Endothelial cell of umbilical vein (primary cell): ENCODE results near the gene C19orf85. TPM values are rescaled to one million over a fixed set of nuclear protein-coding genes. Genes with fewer than 3 reads are reported as not detected.

Experiments used
- BruUV-seq: library from RNA; stranded (reverse); fragments of 400-500 nt; replicated peaks from 2 replicates; lab custom pipeline; 2021; lab: Mats Ljungman, UMichigan
- CTCF ChIA-PET: fragments of 300-600, 350-600 bp; sonication (Branson Sonifier 250); formaldehyde crosslinking; loops from one replicate; lab custom pipeline; 2021; ENCODE audit warnings: antibody characterized with exemption, inconsistent platforms; lab: Charles Lee
- POLR2A ChIA-PET: fragments of 300-600, 350-600 bp; sonication (Branson Sonifier 250); formaldehyde crosslinking; loops from one replicate; lab custom pipeline; 2021; ENCODE audit warnings: antibody characterized with exemption, inconsistent platforms; lab: Charles Lee
- DNase-seq: peaks from one replicate; pipeline ENCODE4 v3.0.0-alpha.2; 2011; ENCODE audit warnings: low read depth, low spot score
- FAIRE-seq: peaks from 2 replicates; lab custom pipeline; 2011; peaks lifted over from hg19 to GRCh38; lab: Jason Lieb, UNC
- H2AFZ ChIP-seq: 2 replicates; pipeline ENCODE4 v1.6.0; 2012; ENCODE audit warnings: low read depth, low read length, control low read depth, inconsistent platforms
- H3K27ac ChIP-seq: 2 replicates; pipeline ENCODE4 v1.5.1; 2011; ENCODE audit warnings: low read depth, mild to moderate bottlenecking, control low read depth, low read length, moderate library complexity; ENCODE audit not compliant: insufficient read depth
- H3K27me3 ChIP-seq, 2 experiments: 2 replicates each; pipeline versions ENCODE4 v1.6.0 to v1.6.1; 2011; ENCODE audit warnings: low read length in 2 of 2, mixed read lengths in 1 of 2; ENCODE audit not compliant: control insufficient read depth in 2 of 2, insufficient read depth in 2 of 2
- H3K36me3 ChIP-seq, 2 experiments: 2 replicates in 1 of 2; 3 replicates in 1 of 2; pipeline ENCODE4 v1.5.1; 2011; ENCODE audit warnings: low read length in 2 of 2, mild to moderate bottlenecking in 1 of 2, moderate library complexity in 1 of 2; ENCODE audit not compliant: control insufficient read depth in 2 of 2, insufficient read depth in 2 of 2; ENCODE audit errors: extremely low read depth in 1 of 2
- H3K4me1 ChIP-seq: 3 replicates; pipeline ENCODE4 v1.5.1; 2011; ENCODE audit warnings: mild to moderate bottlenecking, low read length; ENCODE audit not compliant: control insufficient read depth, insufficient read depth; ENCODE audit errors: extremely low read depth
- H3K4me2 ChIP-seq: 2 replicates; pipeline ENCODE4 v1.6.1; 2011; ENCODE audit warnings: low read length, control low read depth, mixed read lengths; ENCODE audit not compliant: insufficient read depth
- H3K4me3 ChIP-seq, 3 experiments: fragments of 200-600 bp in 1 of 3; sonication (generic), shearing (Covaris generic) in 1 of 3; replicated peaks in 1 of 3; 2 replicates each; pipeline ENCODE4 v1.5.1; 2011 to 2016; ENCODE audit warnings: control low read depth in 3 of 3, low read length in 3 of 3, mild to moderate bottlenecking in 2 of 3, inconsistent platforms in 1 of 3, low read depth in 1 of 3, moderate library complexity in 1 of 3; ENCODE audit not compliant: insufficient read depth in 1 of 3
- H3K79me2 ChIP-seq: 2 replicates; pipeline ENCODE4 v1.6.0; 2012; ENCODE audit warnings: low read length, inconsistent platforms; ENCODE audit not compliant: control insufficient read depth, insufficient read depth
- H3K9ac ChIP-seq: replicated peaks from 2 replicates; pipeline ENCODE3; 2011; ENCODE audit warnings: low read length, control low read depth; ENCODE audit not compliant: insufficient read depth; ENCODE audit errors: extremely low read depth
- H3K9me1 ChIP-seq: replicated peaks from 3 replicates; pipeline ENCODE4 v1.6.0; 2011; ENCODE audit warnings: mild to moderate bottlenecking, low read length; ENCODE audit not compliant: control insufficient read depth, insufficient read depth; ENCODE audit errors: extremely low read depth
- H3K9me3 ChIP-seq: replicated peaks from 2 replicates; pipeline ENCODE4 v1.5.1; 2012; ENCODE audit warnings: low read length, inconsistent platforms; ENCODE audit not compliant: control insufficient read depth, insufficient read depth
- H4K20me1 ChIP-seq: replicated peaks from 2 replicates; pipeline ENCODE3; 2011; ENCODE audit warnings: mild to moderate bottlenecking, low read length; ENCODE audit not compliant: control insufficient read depth, insufficient read depth; ENCODE audit errors: extremely low read depth
- EZH2 ChIP-seq: IDR thresholded peaks from 2 replicates; pipeline ENCODE4 v1.6.1; 2012; ENCODE audit warnings: borderline replicate concordance, low read depth, mild to moderate bottlenecking, moderate library complexity, low read length, inconsistent platforms; ENCODE audit not compliant: severe bottlenecking
- FOS ChIP-seq: IDR thresholded peaks from 2 replicates; pipeline ENCODE4 v1.6.1; 2011; ENCODE audit warnings: mild to moderate bottlenecking, low read length, moderate library complexity, borderline replicate concordance; ENCODE audit not compliant: insufficient read depth
- GATA2 ChIP-seq: IDR thresholded peaks from 2 replicates; pipeline ENCODE4 v1.7.0; 2011; ENCODE audit warnings: low read depth, mild to moderate bottlenecking, moderate library complexity, mixed read lengths, low read length; ENCODE audit not compliant: insufficient read length, insufficient read depth
- JUN ChIP-seq: IDR thresholded peaks from 2 replicates; pipeline ENCODE4 v1.6.1; 2011; ENCODE audit warnings: borderline replicate concordance, low read depth; ENCODE audit not compliant: insufficient read length, insufficient read depth
- MYC ChIP-seq: IDR thresholded peaks from one replicate; pipeline ENCODE4 v1.6.1; 2011; ENCODE audit warnings: mild to moderate bottlenecking, low read depth, low read length
- POLR2A ChIP-seq: IDR thresholded peaks from 2 replicates; pipeline ENCODE4 v1.6.1; 2012; ENCODE audit warnings: low read depth, mild to moderate bottlenecking, control low read depth, low read length
- POLR2AphosphoS5 ChIP-seq: IDR thresholded peaks from 2 replicates; pipeline ENCODE4 v1.6.1; 2012; ENCODE audit warnings: low read depth, mild to moderate bottlenecking, control low read depth, low read length, moderate library complexity; ENCODE audit not compliant: insufficient read depth
- dilution Hi-C: fragments of 300-500 bp; cut with MboI; formaldehyde crosslinking; loops from one replicate; pipeline ENCODE4 v1.15.0; 2019; ENCODE audit warnings: low sequenced_read_pairs; ENCODE audit not compliant: extremely low pct_ligation_motif_present
- intact Hi-C: fragments of 100-400 bp; cut with micrococcal nuclease; formaldehyde crosslinking; loops from one replicate; pipeline ENCODE4 v1.10.0; 2022
- polyA plus RNA-seq, 4 experiments: library from polyadenylated mRNA; depleted of rRNA in 3 of 4; stranded (reverse) in 3 of 4; unstranded in 1 of 4; fragments of >200 nt; gene quantifications; 2 replicates each; pipeline versions ENCODE4 v1.2.1 to v1.2.3, GENCODE V29; 2011 to 2012; ENCODE audit warnings: missing spikeins in 1 of 4
- total RNA-seq: library from RNA; stranded (reverse); gene quantifications from 2 replicates; pipeline ENCODE4 v1.2.3, GENCODE V29; 2021
- TF ChIP-seq, protein P1 (sequence below), 2 donors: IDR thresholded peaks; 1 replicate in 1 of 2; 2 replicates in 1 of 2; pipeline ENCODE4 v1.5.1; 2011; ENCODE audit warnings: low read length in 2 of 2, mild to moderate bottlenecking in 2 of 2, moderate library complexity in 2 of 2, control low read depth in 1 of 2, inconsistent platforms in 1 of 2, low read depth in 1 of 2; ENCODE audit not compliant: insufficient read depth in 1 of 2; ENCODE audit errors: extremely low read depth in 1 of 2
- TF ChIP-seq, protein P2 (sequence below): IDR thresholded peaks from 2 replicates; pipeline ENCODE4 v1.6.1; 2011; ENCODE audit not compliant: insufficient read depth, insufficient read length

C19orf85 gene
- total and polyA plus RNA-seq, 2 donors (not counting 3 experiments of a cell fraction or from before 2014, with no cell fraction given), result not detected

DNA sequence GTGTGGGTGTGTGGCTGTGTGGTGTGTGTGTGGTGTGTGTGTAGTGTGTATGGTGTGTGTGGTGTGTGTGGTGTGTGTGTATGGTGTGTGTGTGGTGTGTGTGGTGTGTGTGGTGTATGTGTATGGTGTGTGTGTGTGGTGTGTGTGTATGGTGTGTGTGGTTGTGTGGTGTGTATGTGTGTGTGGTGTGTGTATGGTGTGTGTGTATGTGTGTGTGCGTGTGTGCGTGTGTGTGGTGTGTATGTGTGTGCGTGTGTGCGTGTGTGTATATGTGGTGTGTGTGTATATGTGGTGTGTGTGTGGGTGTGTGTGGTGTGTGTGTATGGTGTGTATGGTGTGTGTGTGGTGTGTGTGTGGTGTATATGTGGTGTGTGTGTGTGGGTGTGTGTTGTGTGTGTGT lies 29.5 kb downstream of the C19orf85 start:
- H3K79me2 ChIP-seq, result no peaks in the 10 kb centered on the region
- TF ChIP-seq POLR2A (no peak), POLR2AphosphoS5 (no peak), JUN (no peak), FOS (no peak), MYC (no peak), GATA2 (no peak), EZH2 (no peak)
- TF ChIP-seq, protein P1, sequence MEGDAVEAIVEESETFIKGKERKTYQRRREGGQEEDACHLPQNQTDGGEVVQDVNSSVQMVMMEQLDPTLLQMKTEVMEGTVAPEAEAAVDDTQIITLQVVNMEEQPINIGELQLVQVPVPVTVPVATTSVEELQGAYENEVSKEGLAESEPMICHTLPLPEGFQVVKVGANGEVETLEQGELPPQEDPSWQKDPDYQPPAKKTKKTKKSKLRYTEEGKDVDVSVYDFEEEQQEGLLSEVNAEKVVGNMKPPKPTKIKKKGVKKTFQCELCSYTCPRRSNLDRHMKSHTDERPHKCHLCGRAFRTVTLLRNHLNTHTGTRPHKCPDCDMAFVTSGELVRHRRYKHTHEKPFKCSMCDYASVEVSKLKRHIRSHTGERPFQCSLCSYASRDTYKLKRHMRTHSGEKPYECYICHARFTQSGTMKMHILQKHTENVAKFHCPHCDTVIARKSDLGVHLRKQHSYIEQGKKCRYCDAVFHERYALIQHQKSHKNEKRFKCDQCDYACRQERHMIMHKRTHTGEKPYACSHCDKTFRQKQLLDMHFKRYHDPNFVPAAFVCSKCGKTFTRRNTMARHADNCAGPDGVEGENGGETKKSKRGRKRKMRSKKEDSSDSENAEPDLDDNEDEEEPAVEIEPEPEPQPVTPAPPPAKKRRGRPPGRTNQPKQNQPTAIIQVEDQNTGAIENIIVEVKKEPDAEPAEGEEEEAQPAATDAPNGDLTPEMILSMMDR (IDR thresholded peaks at IDR 0.05; ENCODE audit: extremely low read depth in 1 of 2, insufficient read depth in 1 of 2, low read depth in 1 of 2, low read length in 2 of 2), result no peak
- TF ChIP-seq, protein P2, sequence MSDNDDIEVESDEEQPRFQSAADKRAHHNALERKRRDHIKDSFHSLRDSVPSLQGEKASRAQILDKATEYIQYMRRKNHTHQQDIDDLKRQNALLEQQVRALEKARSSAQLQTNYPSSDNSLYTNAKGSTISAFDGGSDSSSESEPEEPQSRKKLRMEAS, result no peak
- DNase-seq (no peak), FAIRE-seq (no peak)
- H3K27me3 ChIP-seq, result peaks cover 6 to 9% of the 10 kb centered on the region in 2 experiments
- H3K9ac ChIP-seq, result no peak overlapping the region
- H4K20me1 ChIP-seq, result no peaks in the 10 kb centered on the region
- BruUV-seq, result no TSS peak
- no peaks in the 10 kb centered on the region for H3K4me1 ChIP-seq
- intact Hi-C loops (no loop called here), dilution Hi-C loops (no loop called here)
- H3K9me1 ChIP-seq, result no peaks in the 10 kb centered on the region
- H2AFZ ChIP-seq, result no peak overlapping the region
- ChIA-PET CTCF (no interaction called here), POLR2A (interaction anchor here (0.7 kb wide), 1 partner anchor 138 kb away, joined by 3 read pairs; no protein-coding TSS in a partner anchor)
- no peak overlapping the region for H3K27ac ChIP-seq
- no peak overlapping the region for H3K4me2 ChIP-seq
- H3K9me3 ChIP-seq, result no peaks in the 10 kb centered on the region
- H3K4me3 ChIP-seq, result no peak overlapping the region
- no peaks in the 10 kb centered on the region for H3K36me3 ChIP-seq
